Mucosa of descending colon (tissue), 3 donors: ENCODE data around the gene KSR2. TPM values are rescaled to one million over a fixed set of nuclear protein-coding genes. Genes with fewer than 3 reads are reported as not detected.

Experiments used
- ATAC-seq: fragments of 200-7000 bp; cut with Tn5 transposase; one replicate; pipeline ENCODE4 v1.9.1; 2020; ENCODE audit warnings: mild to moderate bottlenecking, moderate library complexity
- DNase-seq, 3 donors: peaks; one replicate each; pipeline ENCODE4 v3.0.0-alpha.2; 2020
- H3K36me3 ChIP-seq: fragments of 200-600 bp; one replicate; pipeline ENCODE4 v1.8.0; 2021; ENCODE audit warnings: low read depth, mild to moderate bottlenecking
- H3K4me1 ChIP-seq: fragments of 200-600 bp; one replicate; pipeline ENCODE4 v1.8.0; 2021; ENCODE audit warnings: low read depth, mild to moderate bottlenecking
- H3K4me3 ChIP-seq: fragments of 200-600 bp; one replicate; pipeline ENCODE4 v1.8.0; 2021; ENCODE audit warnings: mild to moderate bottlenecking
- H3K9me3 ChIP-seq: fragments of 200-600 bp; one replicate; pipeline ENCODE4 v1.8.0; 2021; ENCODE audit warnings: mild to moderate bottlenecking
- intact Hi-C, 2 donors: fragments of 100-400 bp; cut with DNase I in 1 of 2; cut with micrococcal nuclease in 1 of 2; formaldehyde crosslinking; loops; one replicate each; pipeline versions ENCODE4 v1.11.0 to v1.11.1; 2022; cut with DNase I, micrococcal nuclease
- total RNA-seq, 3 donors: library from RNA; stranded (reverse); fragmentation: NEBNext Ultra II Directional in 2 of 3; extraction: Animal tissue kit (Norgen Biotek cat#: 25700) in 2 of 3; gene quantifications; one replicate each; pipeline versions ENCODE4 v1.2.1 to v1.2.4, GENCODE V29; 2021 to 2023
- TF ChIP-seq, protein P1 (sequence below): fragments of 200-600 bp; IDR thresholded peaks from one replicate; pipeline ENCODE4 v1.8.0; 2022; ENCODE audit warnings: antibody characterized with exemption, mild to moderate bottlenecking
- donor health status: DM: no; HTN: no; CAD: no; lungs with moderate emphysema.
- donor health status: DM: no; HTN: no; CAD: no.
- donor health status: DM: no; HTN: yes; CAD: no.

The KSR2 gene
- total RNA-seq, 3 donors from 2014 or later: 1.4 to 2.8 (median 2.5) TPM

DNA sequence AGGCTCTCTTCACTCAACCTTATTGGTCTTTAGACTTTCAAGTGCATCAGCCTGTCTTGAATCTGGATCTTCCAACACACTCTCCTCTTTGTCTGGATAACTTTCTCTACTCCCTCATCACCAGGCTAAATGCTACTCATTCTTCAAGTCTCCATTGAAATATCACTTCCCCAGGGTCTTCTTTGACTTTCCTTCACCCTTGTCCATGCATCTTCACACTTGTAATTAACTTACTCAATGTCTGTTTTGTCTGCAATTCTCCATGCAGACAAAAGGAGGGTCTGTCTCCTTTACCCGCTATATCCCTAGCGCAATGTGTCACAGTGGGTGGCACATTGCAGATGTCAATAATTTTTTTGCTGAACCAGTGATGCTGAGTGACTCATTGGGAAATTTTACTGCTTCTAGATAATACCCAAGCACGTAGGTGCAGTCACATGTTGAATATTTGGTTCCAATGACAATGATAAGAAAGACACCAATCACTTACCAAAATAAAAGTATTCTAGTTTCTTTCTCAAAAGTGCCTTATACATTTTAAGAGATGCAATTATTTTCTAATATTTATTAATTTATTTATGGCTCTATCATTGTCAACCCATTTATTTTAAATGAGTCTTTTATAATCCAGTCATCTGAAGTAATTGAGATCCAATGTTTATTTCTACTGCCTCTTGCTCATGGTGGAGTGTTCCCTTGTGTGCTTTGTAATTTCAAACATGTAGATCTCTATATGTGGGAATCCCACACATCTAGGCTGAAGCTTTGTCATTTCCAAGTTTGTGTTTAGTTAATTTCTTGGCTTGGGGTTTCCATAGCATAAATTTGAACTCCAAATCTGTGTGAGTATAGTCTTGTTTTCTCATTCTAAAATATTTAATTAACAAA is 26.0 kb upstream of the KSR2 start:
- no peak for ATAC-seq

DNA sequence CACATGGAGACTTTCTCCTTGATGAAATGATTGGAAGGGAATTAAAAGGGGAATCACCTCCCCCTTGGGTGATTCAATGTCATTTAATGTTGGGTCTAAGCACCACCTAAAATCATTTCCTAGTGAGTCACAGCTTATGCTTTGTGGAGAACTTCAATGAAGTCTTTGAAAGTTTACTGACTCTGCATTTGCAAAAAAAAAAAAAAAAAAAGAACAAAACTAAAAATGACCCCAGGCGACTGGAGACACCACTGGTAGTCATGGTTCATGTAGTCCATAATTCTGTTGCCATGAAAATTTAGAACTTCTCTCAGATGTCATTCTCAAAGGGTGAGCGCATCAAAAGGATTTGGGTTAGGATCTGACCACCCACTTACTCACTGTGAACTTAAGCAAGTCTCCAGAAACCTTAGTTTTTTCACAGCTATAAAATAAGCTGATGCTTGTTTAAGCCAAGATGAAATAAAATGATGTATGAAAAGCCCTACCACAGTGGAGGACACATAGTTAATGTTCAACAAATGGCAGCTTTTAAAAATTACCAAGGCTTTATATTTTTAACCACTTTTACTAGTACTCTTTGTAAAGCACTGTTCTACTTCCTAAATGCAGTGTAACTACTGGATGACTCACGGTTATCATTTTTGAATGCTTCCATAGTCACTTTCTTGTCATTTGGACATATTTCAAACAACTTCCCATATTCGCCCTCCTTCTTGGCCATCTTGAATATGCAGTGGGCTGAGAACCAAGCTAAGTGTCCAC is 18.1 kb upstream of the KSR2 start:
- no peaks in the 10 kb centered on the region for H3K36me3 ChIP-seq
- ATAC-seq (no peak), DNase-seq (no peak)
- H3K4me1 ChIP-seq: no peaks in the 10 kb centered on the region
- intact Hi-C loops: no loop called here
- no peaks in the 10 kb centered on the region for H3K9me3 ChIP-seq
- TF ChIP-seq, protein P1, sequence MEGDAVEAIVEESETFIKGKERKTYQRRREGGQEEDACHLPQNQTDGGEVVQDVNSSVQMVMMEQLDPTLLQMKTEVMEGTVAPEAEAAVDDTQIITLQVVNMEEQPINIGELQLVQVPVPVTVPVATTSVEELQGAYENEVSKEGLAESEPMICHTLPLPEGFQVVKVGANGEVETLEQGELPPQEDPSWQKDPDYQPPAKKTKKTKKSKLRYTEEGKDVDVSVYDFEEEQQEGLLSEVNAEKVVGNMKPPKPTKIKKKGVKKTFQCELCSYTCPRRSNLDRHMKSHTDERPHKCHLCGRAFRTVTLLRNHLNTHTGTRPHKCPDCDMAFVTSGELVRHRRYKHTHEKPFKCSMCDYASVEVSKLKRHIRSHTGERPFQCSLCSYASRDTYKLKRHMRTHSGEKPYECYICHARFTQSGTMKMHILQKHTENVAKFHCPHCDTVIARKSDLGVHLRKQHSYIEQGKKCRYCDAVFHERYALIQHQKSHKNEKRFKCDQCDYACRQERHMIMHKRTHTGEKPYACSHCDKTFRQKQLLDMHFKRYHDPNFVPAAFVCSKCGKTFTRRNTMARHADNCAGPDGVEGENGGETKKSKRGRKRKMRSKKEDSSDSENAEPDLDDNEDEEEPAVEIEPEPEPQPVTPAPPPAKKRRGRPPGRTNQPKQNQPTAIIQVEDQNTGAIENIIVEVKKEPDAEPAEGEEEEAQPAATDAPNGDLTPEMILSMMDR: no peak
- no peak overlapping the region for H3K4me3 ChIP-seq

More for the DNA sequence above, 26.0 kb upstream of the KSR2 start:
- no peaks in the 10 kb centered on the region for H3K36me3 ChIP-seq
- no peaks in the 10 kb centered on the region for H3K4me1 ChIP-seq
- intact Hi-C loops: no loop called here
- no peak overlapping the region for H3K4me3 ChIP-seq
- H3K9me3 ChIP-seq: no peaks in the 10 kb centered on the region
- TF ChIP-seq, protein P1: no peak
- DNase-seq: no peak

DNA sequence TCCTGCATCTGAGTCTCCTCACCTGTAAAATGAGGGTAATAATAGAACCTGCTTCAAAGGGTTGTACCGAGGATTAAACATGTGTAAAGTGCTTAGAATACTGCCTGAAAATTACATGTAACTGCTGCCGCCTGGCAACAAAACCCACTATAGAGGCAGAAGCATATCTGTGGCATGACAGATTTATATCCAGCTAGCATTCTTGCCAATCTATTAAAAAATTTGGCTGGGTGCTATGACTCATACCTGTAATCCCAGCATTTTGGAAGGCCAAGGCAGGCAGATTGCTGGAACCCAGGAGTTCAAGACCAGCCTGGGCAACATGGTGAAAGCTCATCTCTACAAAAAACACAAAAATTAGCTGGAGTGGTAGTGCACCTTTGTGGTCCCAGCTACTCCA is 16.4 kb upstream of the KSR2 start:
- intact Hi-C loops: no loop called here
- TF ChIP-seq, protein P1: no peak
- no peak for ATAC-seq

DNA sequence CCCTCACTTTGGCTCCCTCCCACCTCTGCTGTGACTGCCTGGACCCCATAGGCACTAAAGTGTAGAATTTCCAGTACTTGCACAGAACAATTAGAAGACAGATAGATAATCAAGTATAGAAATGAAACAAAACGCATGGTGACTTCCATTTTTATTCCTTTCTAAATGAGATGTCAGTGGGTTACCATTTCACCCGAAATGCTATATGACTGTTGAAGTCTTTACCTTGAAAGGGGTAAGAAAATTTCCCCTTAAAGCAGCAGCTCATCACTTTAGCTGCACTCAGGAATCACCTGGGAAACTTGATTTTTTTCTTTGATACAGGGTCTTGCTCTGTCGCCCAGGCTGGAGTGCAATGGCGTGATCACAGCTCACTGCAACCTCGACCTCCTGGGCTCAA is 12.5 kb upstream of the KSR2 start:
- no peaks in the 10 kb centered on the region for H3K9me3 ChIP-seq
- TF ChIP-seq, protein P1: no peak
- intact Hi-C loops: no loop called here
- DNase-seq: no peak
- no peak for ATAC-seq
- H3K4me3 ChIP-seq: no peak overlapping the region
- H3K4me1 ChIP-seq: no peaks in the 10 kb centered on the region
- no peaks in the 10 kb centered on the region for H3K36me3 ChIP-seq

More for the DNA sequence above, 16.4 kb upstream of the KSR2 start:
- no peaks in the 10 kb centered on the region for H3K4me1 ChIP-seq
- no peaks in the 10 kb centered on the region for H3K36me3 ChIP-seq
- H3K4me3 ChIP-seq: no peak overlapping the region
- H3K9me3 ChIP-seq: no peaks in the 10 kb centered on the region
- DNase-seq: no peak

DNA sequence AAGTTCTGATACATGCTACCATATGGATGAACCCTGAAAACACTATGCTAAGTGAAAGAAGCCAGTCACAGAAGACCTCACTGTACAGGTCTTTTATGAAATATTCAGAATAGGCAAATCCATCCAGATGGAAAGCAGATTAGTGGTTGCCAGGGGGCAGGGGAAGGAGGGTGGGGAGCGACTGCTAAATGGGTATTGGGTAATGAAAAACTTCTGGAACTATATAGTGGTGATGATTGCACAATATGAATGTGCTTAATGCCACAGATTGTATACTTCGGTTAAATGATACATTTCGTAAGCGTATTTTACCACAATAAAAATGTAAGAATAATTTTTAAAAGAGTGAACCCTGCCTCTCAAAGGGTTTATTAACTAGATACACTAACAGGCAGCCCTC is 11.8 kb upstream of the KSR2 start:
- Histone ChIP-seq H3K9me3 (no peaks in the 10 kb centered on the region), H3K4me3 (no peak overlapping the region), H3K36me3 (no peaks in the 10 kb centered on the region), H3K4me1 (no peaks in the 10 kb centered on the region)
- no peak for DNase-seq
- TF ChIP-seq, protein P1: no peak
- no peak for ATAC-seq
- intact Hi-C loops: no loop called here
